NB4 (cell line): ENCODE measurements around the gene RUNX3.

Source experiments
- DNase-seq: peaks from one replicate; pipeline ENCODE4 v3.0.0; 2010; ENCODE audit warnings: low read depth
- H3K4me3 ChIP-seq: one replicate; pipeline ENCODE4 v1.5.1; 2011; ENCODE audit warnings: mild to moderate bottlenecking, low read depth, low read length, moderate library complexity
- MYC ChIP-seq: IDR thresholded peaks from 2 replicates; pipeline ENCODE4 v1.6.1; 2011; ENCODE audit warnings: low read depth, low read length
- POLR2A ChIP-seq: IDR thresholded peaks from 2 replicates; pipeline ENCODE4 v1.6.1; 2011; ENCODE audit warnings: mild to moderate bottlenecking; ENCODE audit not compliant: insufficient read length; ENCODE audit errors: extremely low read depth
- TF ChIP-seq, protein P1 (sequence below): IDR thresholded peaks from one replicate; pipeline ENCODE4 v1.5.1; 2012; ENCODE audit warnings: low read depth, low read length
- TF ChIP-seq, protein P2 (sequence below): IDR thresholded peaks from 2 replicates; pipeline ENCODE4 v1.6.1; 2011; ENCODE audit warnings: low read depth, low read length

Gene RUNX3

DNA sequence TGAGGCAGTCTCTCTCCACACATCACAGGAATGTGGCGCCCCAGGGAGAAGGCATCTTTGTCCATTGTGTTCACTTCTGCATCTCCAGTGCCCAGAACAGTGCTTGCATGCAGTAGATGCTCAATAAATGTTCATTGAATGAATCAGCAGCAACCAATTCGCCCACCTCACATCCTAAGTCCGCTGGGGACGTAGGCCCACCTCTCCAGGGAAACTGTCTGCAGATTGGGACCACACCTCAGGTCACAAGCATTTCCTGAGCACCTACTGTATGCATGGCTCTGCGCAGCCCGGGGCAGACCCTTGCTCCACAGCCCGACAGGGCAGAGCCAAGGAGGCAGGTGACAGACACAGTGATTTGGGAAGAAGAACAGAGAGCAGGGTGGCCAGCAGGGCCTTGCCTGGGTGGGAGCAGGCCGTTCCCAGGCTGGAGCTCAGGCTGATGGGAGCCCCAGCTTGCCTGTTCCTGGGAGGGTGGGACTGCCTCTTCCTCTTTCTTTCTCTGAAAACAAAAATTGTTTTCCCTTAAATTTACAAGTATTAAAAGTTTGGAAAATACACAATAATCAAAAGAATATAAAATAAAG, 25.8 kb upstream of the RUNX3 start:
- H3K4me3 ChIP-seq, result no peak overlapping the region
- TF ChIP-seq MYC, result no peak
- TF ChIP-seq, protein P1, sequence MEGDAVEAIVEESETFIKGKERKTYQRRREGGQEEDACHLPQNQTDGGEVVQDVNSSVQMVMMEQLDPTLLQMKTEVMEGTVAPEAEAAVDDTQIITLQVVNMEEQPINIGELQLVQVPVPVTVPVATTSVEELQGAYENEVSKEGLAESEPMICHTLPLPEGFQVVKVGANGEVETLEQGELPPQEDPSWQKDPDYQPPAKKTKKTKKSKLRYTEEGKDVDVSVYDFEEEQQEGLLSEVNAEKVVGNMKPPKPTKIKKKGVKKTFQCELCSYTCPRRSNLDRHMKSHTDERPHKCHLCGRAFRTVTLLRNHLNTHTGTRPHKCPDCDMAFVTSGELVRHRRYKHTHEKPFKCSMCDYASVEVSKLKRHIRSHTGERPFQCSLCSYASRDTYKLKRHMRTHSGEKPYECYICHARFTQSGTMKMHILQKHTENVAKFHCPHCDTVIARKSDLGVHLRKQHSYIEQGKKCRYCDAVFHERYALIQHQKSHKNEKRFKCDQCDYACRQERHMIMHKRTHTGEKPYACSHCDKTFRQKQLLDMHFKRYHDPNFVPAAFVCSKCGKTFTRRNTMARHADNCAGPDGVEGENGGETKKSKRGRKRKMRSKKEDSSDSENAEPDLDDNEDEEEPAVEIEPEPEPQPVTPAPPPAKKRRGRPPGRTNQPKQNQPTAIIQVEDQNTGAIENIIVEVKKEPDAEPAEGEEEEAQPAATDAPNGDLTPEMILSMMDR, result no peak
- no peak for TF ChIP-seq POLR2A
- TF ChIP-seq, protein P2, sequence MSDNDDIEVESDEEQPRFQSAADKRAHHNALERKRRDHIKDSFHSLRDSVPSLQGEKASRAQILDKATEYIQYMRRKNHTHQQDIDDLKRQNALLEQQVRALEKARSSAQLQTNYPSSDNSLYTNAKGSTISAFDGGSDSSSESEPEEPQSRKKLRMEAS, result no peak
- DNase-seq, result no peak

DNA sequence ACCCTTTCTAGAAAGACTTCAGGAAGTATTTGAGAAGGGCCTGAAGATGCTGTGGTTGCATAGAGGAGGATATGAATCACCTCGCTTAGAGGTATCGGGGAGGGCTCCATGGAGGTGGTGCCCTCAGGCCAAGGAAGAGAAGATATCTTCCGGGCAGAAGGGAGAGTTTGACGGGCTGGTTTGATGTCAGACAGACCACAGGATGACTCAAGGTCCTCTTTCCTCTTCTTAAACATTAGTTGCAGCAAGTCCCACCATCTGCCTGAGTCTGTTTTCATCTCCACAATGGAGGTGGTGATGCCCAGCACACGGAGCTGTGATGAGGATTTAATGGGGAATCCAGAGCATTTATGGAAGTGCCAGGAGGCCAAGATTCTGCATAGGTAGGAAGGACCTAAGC, 25.1 kb upstream of the RUNX3 start:
- no peak overlapping the region for H3K4me3 ChIP-seq
- DNase-seq, result peak; percentile 87
- TF ChIP-seq POLR2A (no peak), MYC (no peak)
- TF ChIP-seq, protein P1, result no peak
- TF ChIP-seq, protein P2, result no peak

DNA sequence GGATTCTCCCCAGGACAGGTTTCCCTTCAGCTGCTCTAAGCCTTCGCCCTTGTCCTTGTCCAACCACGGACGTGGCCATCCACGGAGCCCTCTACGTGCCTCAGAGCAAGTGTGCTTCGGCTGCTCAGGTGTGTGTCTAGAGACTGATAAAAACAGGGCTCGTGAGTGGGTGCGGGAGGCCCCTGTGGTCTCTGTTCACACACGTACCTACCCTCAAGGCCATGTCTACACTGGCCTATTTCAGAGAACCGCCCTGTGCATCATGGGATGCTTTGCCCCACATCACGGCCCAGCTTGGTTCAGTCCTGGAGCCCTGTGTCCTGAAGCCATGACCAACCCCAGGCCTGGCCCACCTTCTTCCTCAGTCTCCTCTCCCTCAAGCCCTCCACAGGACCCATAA, 24.6 kb upstream of the RUNX3 start:
- no peak for DNase-seq
- TF ChIP-seq MYC, result no peak
- TF ChIP-seq, protein P2, result no peak
- no peak for TF ChIP-seq POLR2A
- TF ChIP-seq, protein P1, result no peak
- H3K4me3 ChIP-seq, result no peak overlapping the region

DNA sequence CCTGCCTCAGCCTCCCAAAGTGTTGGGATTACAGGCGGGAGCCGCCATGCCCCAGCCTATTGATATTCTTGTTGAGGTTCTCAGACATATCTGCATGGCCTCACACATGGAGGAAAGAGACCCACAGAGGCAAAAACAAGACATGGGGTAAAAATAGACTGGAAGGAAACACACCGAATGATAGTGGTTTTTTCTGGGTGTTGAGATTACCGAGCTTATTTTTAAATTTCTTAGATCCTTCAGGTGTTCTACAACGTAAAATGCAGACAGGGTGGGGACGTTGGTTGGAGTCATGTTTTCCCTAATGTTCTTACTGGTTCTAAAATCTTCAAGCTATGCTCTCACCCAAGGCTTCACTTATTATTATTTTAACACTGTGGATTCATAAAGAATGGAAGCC, 23.9 kb upstream of the RUNX3 start:
- DNase-seq, result no peak
- H3K4me3 ChIP-seq, result no peak overlapping the region
- no peak for TF ChIP-seq MYC
- TF ChIP-seq, protein P1, result no peak
- TF ChIP-seq, protein P2, result no peak
- TF ChIP-seq POLR2A, result no peak

DNA sequence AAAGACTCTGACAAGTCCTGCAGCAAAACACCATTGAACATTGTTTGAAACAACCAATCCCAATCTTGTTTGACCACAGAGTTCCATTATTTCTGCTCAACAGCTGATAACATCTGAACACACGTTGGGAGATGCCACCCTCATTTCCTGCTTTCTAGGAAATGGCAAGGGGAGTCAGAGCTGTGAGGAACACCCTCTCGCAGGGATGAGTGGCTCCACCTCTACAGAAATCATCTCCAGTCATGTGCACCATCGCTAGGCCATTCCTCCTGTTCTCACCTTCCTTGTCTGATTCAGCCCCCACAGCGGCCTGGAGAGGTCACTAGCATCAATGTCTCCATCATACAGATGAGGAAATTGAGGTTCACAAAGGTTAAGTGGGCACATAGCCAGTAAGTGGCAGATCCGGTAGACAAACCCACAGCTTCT, 22.4 kb upstream of the RUNX3 start:
- no peak overlapping the region for H3K4me3 ChIP-seq
- TF ChIP-seq, protein P2, result no peak
- TF ChIP-seq, protein P1, result no peak
- TF ChIP-seq MYC (no peak), POLR2A (no peak)
- peak; percentile 51 for DNase-seq
